HUES48 (cell line): ENCODE results near the gene E2F2.

Experiments used
- H3K27ac ChIP-seq: one replicate; pipeline ENCODE4 v1.7.0; 2013; ENCODE audit warnings: low read depth, low read length, inconsistent platforms
- H3K27me3 ChIP-seq: 2 replicates; pipeline ENCODE4 v1.6.1; 2013; ENCODE audit warnings: mild to moderate bottlenecking, low read length; ENCODE audit not compliant: control insufficient read depth, insufficient read depth
- H3K36me3 ChIP-seq: 2 replicates; pipeline ENCODE4 v1.6.1; 2013; ENCODE audit warnings: low read length; ENCODE audit not compliant: control insufficient read depth, insufficient read depth
- H3K4me1 ChIP-seq: 2 replicates; pipeline ENCODE4 v1.6.1; 2013; ENCODE audit warnings: mild to moderate bottlenecking, low read length; ENCODE audit not compliant: control insufficient read depth, insufficient read depth
- H3K4me3 ChIP-seq: 2 replicates; pipeline ENCODE4 v1.5.1; 2013; ENCODE audit warnings: mild to moderate bottlenecking, low read depth, low read length
- H3K9ac ChIP-seq: 2 replicates; pipeline ENCODE4 v1.6.1; 2013; ENCODE audit warnings: mild to moderate bottlenecking, low read depth, low read length, moderate library complexity
- H3K9me3 ChIP-seq: 2 replicates; pipeline ENCODE4 v1.6.1; 2013; ENCODE audit warnings: low read length; ENCODE audit not compliant: control insufficient read depth, insufficient read depth

The E2F2 gene

GRCh38 chr1:23478896-23479665, 52.0 kb downstream of the E2F2 start:
- Histone ChIP-seq H3K9ac (no peak overlapping the region), H3K36me3 (no peaks in the 10 kb centered on the region; the same call in 1 of the 2 replicates), H3K4me3 (no peak overlapping the region), H3K27ac (no peak overlapping the region), H3K27me3 (peaks cover 4% of the 10 kb centered on the region; the same call in 1 of the 2 replicates), H3K9me3 (no peaks in the 10 kb centered on the region), H3K4me1 (peaks cover 4% of the 10 kb centered on the region; the same call in 1 of the 2 replicates)

GRCh38 chr1:23477359-23478144, 53.5 kb downstream of the E2F2 start:
- no peaks in the 10 kb centered on the region; the same call in 1 of the 2 replicates for H3K36me3 ChIP-seq

DNA sequence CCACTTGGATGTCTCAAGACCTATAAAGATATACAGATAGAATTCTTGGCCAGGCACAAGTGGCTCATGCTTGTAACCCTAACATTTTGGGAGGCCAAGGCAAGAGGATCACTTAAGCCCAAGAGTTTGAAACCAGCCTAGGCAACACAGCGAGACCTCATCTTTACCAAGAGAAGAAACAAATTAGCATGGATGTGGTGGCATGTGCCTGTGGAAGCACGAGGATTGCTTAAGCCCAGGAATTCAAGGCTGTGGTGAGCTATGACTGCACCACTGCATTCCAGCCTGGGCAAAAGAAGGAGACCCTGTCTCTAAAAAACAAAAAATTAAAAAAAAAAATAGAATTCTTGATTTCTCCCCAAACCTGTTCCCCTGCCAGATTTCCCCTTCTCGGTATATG, 55.4 kb downstream of the E2F2 start:
- H3K27me3 ChIP-seq = no peaks in the 10 kb centered on the region
- H3K4me3 ChIP-seq = no peak overlapping the region
- H3K4me1 ChIP-seq = no peaks in the 10 kb centered on the region
- H3K27ac ChIP-seq = no peak overlapping the region
- H3K9ac ChIP-seq = no peak overlapping the region
- H3K9me3 ChIP-seq = no peaks in the 10 kb centered on the region
- H3K36me3 ChIP-seq = no peaks in the 10 kb centered on the region

More at GRCh38 chr1:23477359-23478144, 53.5 kb downstream of the E2F2 start:
- H3K9ac ChIP-seq = no peak overlapping the region
- H3K9me3 ChIP-seq = no peaks in the 10 kb centered on the region
- no peaks in the 10 kb centered on the region for H3K27me3 ChIP-seq
- H3K4me3 ChIP-seq = no peak overlapping the region
- no peak overlapping the region for H3K27ac ChIP-seq
- no peaks in the 10 kb centered on the region for H3K4me1 ChIP-seq

GRCh38 chr1:23475134-23475628, 55.9 kb downstream of the E2F2 start:
- Histone ChIP-seq H3K4me3 (no peak overlapping the region), H3K9ac (no peak overlapping the region), H3K4me1 (no peaks in the 10 kb centered on the region), H3K27me3 (no peaks in the 10 kb centered on the region), H3K27ac (no peak overlapping the region), H3K9me3 (no peaks in the 10 kb centered on the region), H3K36me3 (no peaks in the 10 kb centered on the region)

DNA sequence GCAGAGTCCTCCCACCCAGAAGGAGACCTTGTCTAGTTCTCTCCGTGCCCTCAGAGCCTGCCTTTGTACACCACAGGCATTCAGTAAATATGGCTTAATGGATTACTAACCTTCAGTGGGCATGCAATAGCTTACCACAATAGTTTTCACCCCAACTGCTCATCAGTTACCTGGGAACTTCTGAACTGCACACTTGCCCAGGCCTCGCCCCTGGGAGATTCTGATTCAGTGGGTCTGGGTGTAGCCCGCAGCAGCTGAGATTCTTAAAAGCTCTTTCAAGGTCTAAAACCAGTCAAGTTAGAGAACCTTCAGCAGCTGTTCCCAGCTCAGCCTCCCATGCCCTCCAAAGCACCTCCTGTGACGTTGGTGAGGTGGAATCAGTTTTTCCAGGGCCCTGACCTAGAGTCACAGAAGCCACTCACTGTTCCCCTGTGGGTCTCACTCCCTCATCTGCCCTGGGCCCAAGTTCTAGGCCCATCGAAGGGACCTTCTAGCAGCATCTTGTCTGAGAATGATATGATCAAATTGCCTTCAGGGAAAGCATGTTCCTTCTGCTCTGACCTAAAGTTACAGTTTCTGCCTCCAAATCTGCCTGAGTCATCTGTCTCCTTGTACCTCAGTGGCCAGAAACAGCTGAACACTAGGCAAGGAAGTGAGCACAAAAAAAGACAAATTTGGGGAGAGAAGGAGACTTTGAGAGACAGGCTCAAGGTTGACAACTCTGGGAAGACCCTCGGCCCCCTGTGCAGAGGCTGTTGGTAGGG, 57.8 kb downstream of the E2F2 start:
- Histone ChIP-seq H3K27ac (no peak overlapping the region), H3K4me1 (no peaks in the 10 kb centered on the region), H3K36me3 (no peaks in the 10 kb centered on the region), H3K9ac (no peak overlapping the region), H3K4me3 (no peak overlapping the region), H3K27me3 (no peaks in the 10 kb centered on the region), H3K9me3 (no peaks in the 10 kb centered on the region)

DNA sequence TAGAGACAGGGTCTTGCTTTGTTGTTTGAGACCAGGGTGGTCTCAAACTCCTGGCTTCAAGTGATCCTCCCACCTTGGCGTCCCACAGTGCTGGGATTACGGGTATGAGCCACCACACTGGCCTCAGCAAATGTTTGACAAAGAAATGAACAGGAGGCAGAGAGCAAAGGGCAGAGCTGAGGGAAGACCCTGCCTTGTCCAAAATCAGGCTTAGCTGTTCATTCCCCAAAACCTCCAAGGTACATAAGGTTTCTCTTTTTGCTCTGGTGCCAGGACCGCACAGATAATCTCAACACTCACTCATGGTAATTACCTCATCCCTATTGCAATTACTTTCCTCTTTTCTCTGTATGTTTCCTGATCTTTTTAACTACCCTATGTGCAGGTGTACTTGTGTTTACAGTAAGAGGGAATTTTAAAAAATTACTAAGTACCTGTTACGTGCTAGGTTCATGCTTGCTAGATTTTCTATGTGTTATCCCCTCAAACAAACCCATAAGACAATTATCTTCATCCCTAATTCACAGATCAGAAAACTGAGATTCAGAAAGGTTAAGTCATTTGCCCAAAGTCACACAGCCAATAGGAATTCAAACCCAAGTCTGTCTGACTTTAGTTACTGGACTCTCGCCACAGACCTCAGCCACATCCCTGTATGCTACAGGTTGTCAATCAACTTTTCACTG, 58.5 kb downstream of the E2F2 start:
- no peak overlapping the region for H3K9ac ChIP-seq
- H3K27ac ChIP-seq = no peak overlapping the region
- H3K4me1 ChIP-seq = no peaks in the 10 kb centered on the region
- no peak overlapping the region for H3K4me3 ChIP-seq
- H3K27me3 ChIP-seq = no peaks in the 10 kb centered on the region
- no peaks in the 10 kb centered on the region for H3K36me3 ChIP-seq
- H3K9me3 ChIP-seq = no peaks in the 10 kb centered on the region

DNA sequence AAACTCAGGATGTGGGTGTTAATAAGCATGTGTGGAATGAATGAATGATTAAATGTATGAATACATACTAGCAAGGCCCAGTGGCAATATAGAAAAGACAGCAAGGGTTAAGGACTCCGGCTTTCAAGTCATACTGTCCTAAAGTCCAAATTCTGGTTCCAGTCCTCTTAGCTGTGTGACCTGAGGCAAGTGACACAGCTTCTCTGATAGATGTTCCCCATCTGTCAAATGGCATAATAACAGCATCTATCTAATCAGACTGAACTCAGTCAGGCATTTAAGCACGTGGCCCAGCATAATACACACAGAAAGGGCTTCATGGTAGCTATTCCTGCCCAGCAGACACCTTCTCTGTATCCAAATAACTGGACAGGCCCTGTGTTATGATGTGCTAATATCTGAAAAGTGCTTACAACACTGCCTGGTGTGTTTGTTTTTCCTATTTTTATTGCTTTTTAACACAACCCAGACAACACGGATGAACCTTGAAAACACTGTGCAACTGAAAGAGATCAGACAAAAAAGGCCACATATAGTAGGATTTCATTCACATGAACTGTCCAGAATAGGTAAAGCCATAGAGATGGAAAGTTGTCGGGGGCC, 59.5 kb downstream of the E2F2 start:
- no peak overlapping the region for H3K9ac ChIP-seq
- H3K9me3 ChIP-seq = no peaks in the 10 kb centered on the region
- H3K27ac ChIP-seq = no peak overlapping the region
- no peaks in the 10 kb centered on the region for H3K4me1 ChIP-seq
- no peaks in the 10 kb centered on the region for H3K36me3 ChIP-seq
- no peak overlapping the region for H3K4me3 ChIP-seq
- no peaks in the 10 kb centered on the region for H3K27me3 ChIP-seq

- Histone ChIP-seq H3K4me1 (no peaks in the 10 kb centered on the region), H3K27me3 (no peaks in the 10 kb centered on the region), H3K4me3 (no peak overlapping the region), H3K27ac (no peak overlapping the region), H3K9ac (no peak overlapping the region), H3K9me3 (no peaks in the 10 kb centered on the region), H3K36me3 (no peaks in the 10 kb centered on the region)
Measured at GRCh38 chr1:23470282-23471070, 60.6 kb downstream of the E2F2 start.

- no peaks in the 10 kb centered on the region for H3K36me3 ChIP-seq
- no peak overlapping the region for H3K4me3 ChIP-seq
- H3K27me3 ChIP-seq = no peaks in the 10 kb centered on the region
- H3K9ac ChIP-seq = no peak overlapping the region
- H3K9me3 ChIP-seq = no peaks in the 10 kb centered on the region
- H3K4me1 ChIP-seq = no peaks in the 10 kb centered on the region
- H3K27ac ChIP-seq = no peak overlapping the region
Measured at GRCh38 chr1:23469372-23469982, 61.6 kb downstream of the E2F2 start.
